Natural killer cell (primary cell): ENCODE results near the gene COMMD1. TPM values are rescaled to one million over a fixed set of nuclear protein-coding genes. Genes with fewer than 3 reads are reported as not detected.

ENCODE experiments used
- ATAC-seq, 3 donors: fragments of 150-1000 bp in 2 of 3; fragments of 200-7000 bp in 1 of 3; cut with Tn5 transposase; 1 replicate in 1 of 3; 2 replicates in 2 of 3; pipeline ENCODE4 v1.10.0; 2021; ENCODE audit warnings: mild to moderate bottlenecking in 2 of 3, moderate library complexity in 2 of 3
- DNase-seq, 2 donors: peaks; one replicate each; pipeline versions ENCODE4 v3.0.0 to v3.0.0-alpha.2; 2013 to 2021; ENCODE audit warnings: mixed read lengths in 1 of 2
- H3K27ac ChIP-seq: one replicate; pipeline ENCODE4 v1.5.1; 2013; ENCODE audit warnings: mild to moderate bottlenecking, low read length
- H3K27me3 ChIP-seq: one replicate; pipeline ENCODE4 v1.6.1; 2013; ENCODE audit warnings: low read length; ENCODE audit not compliant: control insufficient read depth, insufficient read depth
- H3K36me3 ChIP-seq: one replicate; pipeline ENCODE4 v1.6.1; 2013; ENCODE audit warnings: low read length; ENCODE audit not compliant: control insufficient read depth, insufficient read depth
- H3K4me1 ChIP-seq: one replicate; pipeline ENCODE4 v1.6.1; 2013; ENCODE audit warnings: low read length; ENCODE audit not compliant: control insufficient read depth, insufficient read depth
- H3K4me3 ChIP-seq: one replicate; pipeline ENCODE4 v1.5.1; 2013; ENCODE audit warnings: low read length
- H3K9me3 ChIP-seq: one replicate; pipeline ENCODE4 v1.6.1; 2013; ENCODE audit warnings: low read length; ENCODE audit not compliant: control insufficient read depth, insufficient read depth
- H3K27ac Mint-ChIP-seq, 2 donors: one replicate each; pipeline ENCODE4 v1.8.0; 2022; ENCODE audit warnings: mild to moderate bottlenecking in 2 of 2, mixed read lengths in 2 of 2, moderate library complexity in 1 of 2
- H3K27me3 Mint-ChIP-seq, 2 donors: one replicate each; pipeline ENCODE4 v1.8.0; 2022; ENCODE audit warnings: low read depth in 2 of 2, mixed read lengths in 2 of 2
- H3K36me3 Mint-ChIP-seq: one replicate; pipeline ENCODE4 v1.8.0; 2022; ENCODE audit warnings: mixed read lengths
- H3K4me1 Mint-ChIP-seq, 2 donors: one replicate each; pipeline ENCODE4 v1.8.0; 2022; ENCODE audit warnings: mixed read lengths in 2 of 2
- H3K4me3 Mint-ChIP-seq: one replicate; pipeline ENCODE4 v1.8.0; 2022; ENCODE audit warnings: mild to moderate bottlenecking, moderate library complexity, mixed read lengths
- H3K9me3 Mint-ChIP-seq, 2 donors: one replicate each; pipeline ENCODE4 v1.8.0; 2022; ENCODE audit warnings: mixed read lengths in 2 of 2
- WGBS: methylation state at CpG from one replicate; pipeline ENCODE4 v1.1.7; 2013; ENCODE audit warnings: missing lambda C conversion rate; ENCODE audit not compliant: insufficient coverage; 5-methylcytosine and 5-hydroxymethylcytosine counted together
- intact Hi-C: fragments of 100-400 bp; cut with micrococcal nuclease; formaldehyde crosslinking; loops from one replicate; pipeline ENCODE4 v1.14.2; 2022
- total RNA-seq, 4 donors: library from RNA; stranded (reverse); fragments of 120-200 nt in 1 of 4; gene quantifications; one replicate each; pipeline versions ENCODE4 v1.2.3 to v1.2.4, GENCODE V29; 2013 to 2022
- TF ChIP-seq, protein P1 (sequence below): fragments of 200-600 bp; IDR thresholded peaks from one replicate; pipeline ENCODE4 v1.8.0; 2022; ENCODE audit warnings: antibody characterized with exemption

Gene COMMD1
- total RNA-seq, 3 donors from 2014 or later (not counting 1 experiment from before 2014, with no cell fraction given) = 24.3 to 36.7 (median 27.2) TPM

DNA sequence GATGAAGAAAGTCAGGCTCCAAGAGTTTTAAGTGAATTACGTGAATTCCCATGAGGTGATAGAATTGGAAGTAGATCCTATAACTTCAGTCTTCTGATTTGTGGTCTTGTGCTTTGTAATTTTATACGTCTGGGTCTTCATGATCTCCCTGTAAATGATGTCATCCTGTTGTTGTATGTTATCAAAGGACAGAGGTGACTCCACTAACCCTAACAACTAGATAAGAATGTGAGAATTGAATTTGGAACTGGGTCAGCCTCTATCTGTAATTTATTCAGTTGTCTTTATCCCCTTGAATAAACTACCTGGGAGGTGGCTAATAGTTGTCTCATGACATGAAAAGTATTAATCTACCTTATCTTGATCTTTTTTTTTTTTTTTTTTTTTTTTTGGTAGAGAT is 204.1 kb downstream of the COMMD1 start:
- no peaks in the 10 kb centered on the region for H3K4me1 ChIP-seq
- TF ChIP-seq, protein P1, sequence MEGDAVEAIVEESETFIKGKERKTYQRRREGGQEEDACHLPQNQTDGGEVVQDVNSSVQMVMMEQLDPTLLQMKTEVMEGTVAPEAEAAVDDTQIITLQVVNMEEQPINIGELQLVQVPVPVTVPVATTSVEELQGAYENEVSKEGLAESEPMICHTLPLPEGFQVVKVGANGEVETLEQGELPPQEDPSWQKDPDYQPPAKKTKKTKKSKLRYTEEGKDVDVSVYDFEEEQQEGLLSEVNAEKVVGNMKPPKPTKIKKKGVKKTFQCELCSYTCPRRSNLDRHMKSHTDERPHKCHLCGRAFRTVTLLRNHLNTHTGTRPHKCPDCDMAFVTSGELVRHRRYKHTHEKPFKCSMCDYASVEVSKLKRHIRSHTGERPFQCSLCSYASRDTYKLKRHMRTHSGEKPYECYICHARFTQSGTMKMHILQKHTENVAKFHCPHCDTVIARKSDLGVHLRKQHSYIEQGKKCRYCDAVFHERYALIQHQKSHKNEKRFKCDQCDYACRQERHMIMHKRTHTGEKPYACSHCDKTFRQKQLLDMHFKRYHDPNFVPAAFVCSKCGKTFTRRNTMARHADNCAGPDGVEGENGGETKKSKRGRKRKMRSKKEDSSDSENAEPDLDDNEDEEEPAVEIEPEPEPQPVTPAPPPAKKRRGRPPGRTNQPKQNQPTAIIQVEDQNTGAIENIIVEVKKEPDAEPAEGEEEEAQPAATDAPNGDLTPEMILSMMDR = no peak
- H3K36me3 ChIP-seq = no peaks in the 10 kb centered on the region
- no peaks in the 10 kb centered on the region for H3K9me3 ChIP-seq
- Mint-ChIP-seq H3K36me3 (no peaks in the 10 kb centered on the region), H3K27ac (no peak overlapping the region), H3K27me3 (no peaks in the 10 kb centered on the region), H3K9me3 (no peaks in the 10 kb centered on the region), H3K4me1 (peaks cover under 1 to 10% of the 10 kb centered on the region in 2 donors), H3K4me3 (no peak overlapping the region)
- H3K27me3 ChIP-seq = no peaks in the 10 kb centered on the region
- intact Hi-C loops = no loop called here
- DNase-seq (no peak), ATAC-seq (no peak)
- H3K4me3 ChIP-seq = no peak overlapping the region
- H3K27ac ChIP-seq = no peak overlapping the region
- 95% methylated on average over 1 of the region's 2 CpGs for WGBS

DNA sequence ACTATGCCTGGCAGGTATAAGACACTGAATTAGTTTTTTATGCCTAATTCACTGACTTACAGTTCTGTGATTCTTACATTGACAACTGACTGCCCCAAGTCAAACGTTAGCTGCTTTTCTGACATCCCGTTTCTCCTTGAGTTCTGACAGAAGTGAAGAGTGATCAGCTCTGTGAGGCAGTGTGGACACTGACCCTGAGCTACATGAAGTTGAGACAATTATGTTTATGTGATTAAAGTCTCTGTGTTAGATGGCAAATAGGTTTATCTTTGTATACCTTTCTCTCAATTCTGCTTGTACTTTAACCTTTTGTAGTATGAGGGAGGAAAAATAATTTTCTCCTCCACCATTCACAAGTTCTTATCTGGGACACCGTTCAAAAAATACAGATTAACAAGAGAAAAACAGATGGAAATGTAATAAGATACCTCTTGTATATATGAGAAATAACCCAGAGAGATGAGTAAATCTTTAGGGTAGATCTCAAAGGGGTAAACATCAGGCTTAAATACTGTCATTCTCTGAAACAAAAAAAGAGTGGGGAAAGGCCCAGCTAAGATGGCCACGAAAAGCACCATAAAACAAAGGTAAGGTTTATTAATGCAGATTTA is 205.0 kb downstream of the COMMD1 start:
- H3K36me3 ChIP-seq = no peaks in the 10 kb centered on the region
- H3K4me1 Mint-ChIP-seq = peaks cover 11 to 19% of the 10 kb centered on the region in 2 donors
- no peaks in the 10 kb centered on the region for H3K9me3 ChIP-seq
- no peak overlapping the region for H3K4me3 ChIP-seq
- intact Hi-C loops = no loop called here
- H3K4me1 ChIP-seq = no peaks in the 10 kb centered on the region
- 97% methylated on average over 3 of the region's 4 CpGs for WGBS
- no peaks in the 10 kb centered on the region for H3K27me3 ChIP-seq
- no peak overlapping the region for H3K4me3 Mint-ChIP-seq
- H3K27me3 Mint-ChIP-seq = no peaks in the 10 kb centered on the region
- no peaks in the 10 kb centered on the region for H3K36me3 Mint-ChIP-seq
- no peak for DNase-seq
- ATAC-seq = no peak
- no peak overlapping the region for H3K27ac ChIP-seq
- no peaks in the 10 kb centered on the region for H3K9me3 Mint-ChIP-seq
- H3K27ac Mint-ChIP-seq = no peak overlapping the region
- TF ChIP-seq, protein P1 = no peak

DNA sequence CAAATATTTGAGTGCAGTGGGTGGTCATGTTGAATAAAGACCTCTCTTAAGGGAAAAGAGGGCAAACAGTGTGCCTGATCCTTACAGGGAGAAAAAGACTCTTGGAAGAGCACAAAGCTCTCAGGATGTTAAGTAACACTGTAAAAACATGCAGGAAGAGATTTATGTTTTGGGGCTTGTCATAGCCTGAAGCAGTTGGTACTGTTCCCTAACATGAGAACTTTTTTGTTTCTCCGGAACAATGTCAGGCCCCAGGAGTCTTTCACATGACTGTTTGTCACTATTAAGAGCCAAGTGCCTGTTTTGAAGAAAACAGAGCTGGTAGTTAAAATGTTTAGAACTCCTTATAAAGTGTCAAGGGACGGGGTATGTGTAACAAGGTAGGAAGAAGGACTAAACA is 206.7 kb downstream of the COMMD1 start:
- TF ChIP-seq, protein P1 = no peak
- WGBS = 81% methylated on average over 2 of the region's 2 CpGs
- no peak overlapping the region for H3K4me3 Mint-ChIP-seq
- no peaks in the 10 kb centered on the region for H3K4me1 ChIP-seq
- intact Hi-C loops = no loop called here
- H3K9me3 ChIP-seq = no peaks in the 10 kb centered on the region
- H3K27ac Mint-ChIP-seq = peak overlapping the region in 1 of 2 donors; percentile 9
- no peaks in the 10 kb centered on the region for H3K9me3 Mint-ChIP-seq
- H3K36me3 ChIP-seq = no peaks in the 10 kb centered on the region
- H3K27me3 ChIP-seq = no peaks in the 10 kb centered on the region
- H3K27ac ChIP-seq = no peak overlapping the region
- H3K4me3 ChIP-seq = no peak overlapping the region
- H3K27me3 Mint-ChIP-seq = no peaks in the 10 kb centered on the region
- peaks cover 15 to 23% of the 10 kb centered on the region in 2 donors for H3K4me1 Mint-ChIP-seq
- DNase-seq = no peak
- no peak for ATAC-seq
- no peaks in the 10 kb centered on the region for H3K36me3 Mint-ChIP-seq

DNA sequence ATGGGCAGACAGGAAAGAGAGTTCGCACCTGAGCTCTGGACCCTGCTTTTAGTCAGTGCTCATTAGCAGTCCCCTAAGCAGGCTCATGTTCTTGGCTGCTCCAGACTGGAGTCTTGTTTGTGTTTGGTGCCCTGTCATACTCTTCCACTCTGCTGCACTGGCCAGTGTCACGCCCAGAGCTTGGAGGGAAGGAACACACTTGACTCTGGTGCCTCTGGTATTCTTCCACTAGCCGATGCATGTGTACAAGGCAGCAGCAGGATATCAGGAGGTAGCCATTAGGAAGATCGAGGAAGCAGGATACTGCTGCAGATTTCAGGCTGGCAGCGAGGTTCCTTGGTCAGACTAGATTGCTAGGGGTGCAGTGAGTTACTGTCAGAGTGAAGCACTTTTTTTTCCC is 209.1 kb downstream of the COMMD1 start:
- peaks cover 38 to 46% of the 10 kb centered on the region in 2 donors for H3K4me1 Mint-ChIP-seq
- H3K9me3 ChIP-seq = no peaks in the 10 kb centered on the region
- H3K4me3 Mint-ChIP-seq = no peak overlapping the region
- no peak overlapping the region for H3K27ac Mint-ChIP-seq
- H3K36me3 ChIP-seq = no peaks in the 10 kb centered on the region
- ATAC-seq (no peak), DNase-seq (no peak)
- no peak overlapping the region for H3K27ac ChIP-seq
- H3K27me3 ChIP-seq = no peaks in the 10 kb centered on the region
- 90% methylated on average over 5 of the region's 5 CpGs for WGBS
- H3K4me1 ChIP-seq = peaks cover 6% of the 10 kb centered on the region
- no peaks in the 10 kb centered on the region for H3K27me3 Mint-ChIP-seq
- intact Hi-C loops = no loop called here
- TF ChIP-seq, protein P1 = no peak
- no peaks in the 10 kb centered on the region for H3K9me3 Mint-ChIP-seq
- no peak overlapping the region for H3K4me3 ChIP-seq
- no peaks in the 10 kb centered on the region for H3K36me3 Mint-ChIP-seq
